Iris pigment epithelial cell (primary cell): ENCODE results near the gene SLC15A4.
"Not testable (repeated sequence)": the region's sequence is repeated elsewhere in the genome, so short reads cannot be mapped to it uniquely, and the experiment has no call there.

Source experiments
- DNase-seq: peaks from one replicate; pipeline ENCODE4 v3.0.0-alpha.2; 2011; ENCODE audit warnings: low read depth

SLC15A4 gene

GRCh38 chr12:128814411-128815261 is 9.1 kb downstream of the SLC15A4 start:
- no peak for DNase-seq

GRCh38 chr12:128813883-128814282 is 9.9 kb downstream of the SLC15A4 start:
- DNase-seq, result peak; percentile 45

- no peak for DNase-seq
Measured at GRCh38 chr12:128813392-128813791, 10.4 kb downstream of the SLC15A4 start.

- DNase-seq, result no peak
Measured at GRCh38 chr12:128811806-128812205, 12.0 kb downstream of the SLC15A4 start.

- peak; percentile 27 for DNase-seq
Measured at GRCh38 chr12:128810182-128811127, 13.3 kb downstream of the SLC15A4 start.

- DNase-seq, result no peak
Measured at GRCh38 chr12:128808651-128809050, 15.1 kb downstream of the SLC15A4 start.

GRCh38 chr12:128807161-128807724 is 16.5 kb downstream of the SLC15A4 start:
- DNase-seq, result no peak

- no peak for DNase-seq
Measured at GRCh38 chr12:128806573-128806972, 17.2 kb downstream of the SLC15A4 start.

GRCh38 chr12:128805406-128805805 is 18.4 kb downstream of the SLC15A4 start:
- not testable (repeated sequence) for DNase-seq

GRCh38 chr12:128804762-128805161 is 19.0 kb downstream of the SLC15A4 start:
- DNase-seq, result no peak

- DNase-seq, result no peak
Measured at GRCh38 chr12:128803788-128804187, 20.0 kb downstream of the SLC15A4 start.

- no peak for DNase-seq
Measured at GRCh38 chr12:128802756-128803155, 21.0 kb downstream of the SLC15A4 start.

- peak; percentile 64 for DNase-seq
Measured at GRCh38 chr12:128801879-128802391, 21.8 kb downstream of the SLC15A4 start.

GRCh38 chr12:128800606-128801005 is 23.2 kb downstream of the SLC15A4 start:
- DNase-seq, result no peak

GRCh38 chr12:128798571-128799341 is 25.0 kb downstream of the SLC15A4 start:
- no peak for DNase-seq

GRCh38 chr12:128797119-128798118 is 26.3 kb downstream of the SLC15A4 start:
- peak; percentile 55 for DNase-seq

- no peak for DNase-seq
Measured at GRCh38 chr12:128796439-128797118, 27.2 kb downstream of the SLC15A4 start.

GRCh38 chr12:128795530-128796361 is 28.0 kb downstream of the SLC15A4 start:
- peak; percentile 15 for DNase-seq
